Measurements from ENCODE around the gene AKAP10.
"Not testable (repeated sequence)": the region's sequence is repeated elsewhere in the genome, so short reads cannot be mapped to it uniquely, and the experiment has no call there.

The AKAP10 gene

GRCh38 chr17:19933221-19933620, 44.4 kb downstream of the AKAP10 start:
- DNase-seq (ENCODE audit: low read depth in 3 of 3): no peak

GRCh38 chr17:19928299-19928698, 49.3 kb downstream of the AKAP10 start:
- no peak for DNase-seq (ENCODE audit: low read depth in 3 of 3)

DNA sequence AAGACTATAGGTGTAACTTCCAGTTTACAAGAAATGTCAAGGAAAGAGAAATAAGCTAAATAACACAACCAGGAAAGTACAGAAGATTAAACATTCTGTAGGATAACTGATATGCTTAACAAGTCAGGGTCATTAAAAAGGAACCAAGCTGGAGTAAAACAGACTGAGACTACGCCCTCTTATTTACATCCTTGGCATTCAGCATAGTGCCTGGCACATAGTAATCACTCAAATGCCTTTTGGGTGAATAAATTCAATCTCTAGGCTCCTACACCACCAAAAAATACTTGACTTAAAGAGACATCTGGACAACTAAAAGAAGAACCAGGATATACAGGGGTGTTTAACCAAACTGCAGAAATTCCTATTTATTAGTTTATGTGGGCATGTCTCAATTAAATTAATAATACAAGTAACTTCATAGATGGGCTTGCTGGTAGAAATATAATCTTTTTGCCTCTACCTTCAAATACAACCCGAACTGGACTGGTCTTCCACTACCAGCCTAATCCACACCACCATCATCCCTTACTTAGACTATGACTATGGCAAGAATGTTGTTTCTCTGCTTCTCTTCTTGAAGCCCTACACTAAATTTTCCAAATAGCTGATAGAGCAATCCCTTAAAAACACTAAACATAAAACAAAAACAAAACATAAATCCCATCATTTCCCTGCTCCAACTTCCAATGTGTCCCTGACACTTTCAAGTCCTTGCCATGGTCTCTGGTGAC, 62.2 kb downstream of the AKAP10 start:
- DNase-seq (ENCODE audit: low read depth in 3 of 3): no peak

GRCh38 chr17:19911033-19911432, 66.6 kb downstream of the AKAP10 start:
- no peak for DNase-seq (ENCODE audit: low read depth in 3 of 3)

GRCh38 chr17:19909139-19909538, 68.5 kb downstream of the AKAP10 start:
- no peak for DNase-seq (ENCODE audit: low read depth in 3 of 3)

DNA sequence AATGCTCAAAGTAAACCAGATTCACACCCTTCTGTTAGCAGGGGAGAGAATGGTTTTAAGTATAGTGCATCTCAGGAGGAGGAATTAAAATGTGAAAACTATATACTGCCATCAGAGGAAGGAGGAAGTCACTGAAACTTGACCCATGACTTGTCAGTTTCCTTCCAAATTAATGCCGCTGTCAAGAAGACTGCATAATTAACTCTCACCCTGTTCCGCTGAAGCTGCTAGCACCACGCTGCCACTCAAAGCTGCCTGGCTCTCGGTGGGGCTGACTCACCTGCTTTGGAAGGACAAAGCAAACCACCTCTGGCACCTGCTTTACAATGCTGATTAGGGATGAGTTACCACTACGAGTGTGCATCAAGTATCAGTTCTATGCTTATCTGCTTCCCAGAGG, 72.1 kb downstream of the AKAP10 start:
- no peak for DNase-seq (ENCODE audit: low read depth in 3 of 3)

GRCh38 chr17:19904924-19905323, 72.7 kb downstream of the AKAP10 start:
- no peak for DNase-seq (ENCODE audit: low read depth in 3 of 3)

GRCh38 chr17:19904412-19904811, 73.2 kb downstream of the AKAP10 start:
- no peak for DNase-seq (ENCODE audit: low read depth in 3 of 3)

DNA sequence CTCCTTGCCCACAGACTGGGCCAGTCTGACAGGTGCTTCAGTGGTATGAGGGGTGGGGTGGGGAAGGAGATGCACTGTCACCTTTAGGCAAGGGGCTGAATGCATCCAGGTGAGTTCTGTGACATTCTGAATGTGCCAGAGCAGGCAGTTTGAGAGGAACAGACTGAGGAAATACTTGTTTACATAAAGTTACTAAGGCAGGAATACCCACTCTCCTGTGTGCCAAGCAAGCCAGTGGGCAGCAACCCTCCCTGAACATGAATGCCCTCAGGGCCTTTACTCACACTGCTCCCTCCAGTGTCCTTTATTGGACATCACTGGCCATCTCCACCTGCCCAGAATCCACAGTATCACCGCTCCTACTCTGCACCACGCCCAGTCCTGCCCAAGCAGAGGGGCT, 76.8 kb downstream of the AKAP10 start:
- no peak for DNase-seq (ENCODE audit: low read depth in 3 of 3)

GRCh38 chr17:19897903-19898302, 79.7 kb downstream of the AKAP10 start:
- no peak for DNase-seq (ENCODE audit: low read depth in 3 of 3)

DNA sequence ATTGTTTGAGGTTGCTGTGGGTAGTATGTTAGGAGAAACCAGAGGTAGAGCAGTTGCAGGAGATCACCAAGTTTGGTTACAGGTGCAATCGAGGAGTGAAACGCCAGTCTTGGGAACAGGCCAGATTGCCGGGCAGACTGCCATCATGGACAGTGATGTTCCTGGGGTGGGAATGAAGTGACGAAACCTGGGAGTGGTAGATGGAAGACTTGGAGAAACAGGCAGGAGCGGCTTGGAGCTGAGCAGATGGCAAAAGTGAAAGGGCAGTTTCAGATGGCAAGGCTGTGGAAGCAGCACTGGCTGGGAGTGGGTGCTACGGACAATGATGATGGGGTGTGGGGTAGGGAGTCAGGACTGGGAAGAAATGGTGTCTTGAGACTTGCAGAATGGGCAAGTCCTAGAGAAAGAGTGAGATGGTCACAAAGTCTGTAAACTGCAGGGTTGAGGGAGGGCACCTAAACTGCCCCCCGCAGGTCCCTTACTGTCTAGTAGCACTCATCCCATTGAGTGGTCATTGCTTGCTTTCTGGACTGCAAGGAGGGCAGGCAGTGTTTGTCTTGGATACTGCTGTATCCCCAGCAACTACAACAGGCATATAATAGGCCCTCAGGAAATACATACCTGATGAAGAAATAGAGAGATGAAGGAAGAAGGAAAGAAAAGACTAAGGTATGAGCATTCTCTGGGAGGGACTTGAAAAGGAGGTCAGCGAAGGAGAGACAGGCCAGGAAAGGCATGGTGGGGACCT, 80.4 kb downstream of the AKAP10 start:
- no peak for DNase-seq (ENCODE audit: low read depth in 3 of 3)

DNA sequence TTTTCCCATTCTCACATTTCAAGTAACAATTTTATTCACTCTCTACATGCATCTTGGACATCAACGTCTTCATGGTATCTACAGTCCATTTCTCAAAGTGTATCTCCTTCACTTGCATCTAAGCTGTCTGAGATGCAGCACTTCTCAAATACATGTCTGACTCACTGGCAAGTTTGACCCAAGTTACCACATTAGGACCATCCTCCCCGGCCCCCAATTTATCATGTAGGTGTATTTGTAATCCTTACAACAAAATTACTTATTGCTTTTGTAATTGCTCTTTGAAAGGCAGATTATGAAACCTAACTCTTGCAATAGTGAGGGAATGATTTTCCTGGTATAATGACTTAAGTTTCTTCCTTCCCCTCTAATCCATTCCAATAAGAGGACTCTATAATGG, 80.9 kb downstream of the AKAP10 start:
- no peak for DNase-seq (ENCODE audit: low read depth in 3 of 3)

DNA sequence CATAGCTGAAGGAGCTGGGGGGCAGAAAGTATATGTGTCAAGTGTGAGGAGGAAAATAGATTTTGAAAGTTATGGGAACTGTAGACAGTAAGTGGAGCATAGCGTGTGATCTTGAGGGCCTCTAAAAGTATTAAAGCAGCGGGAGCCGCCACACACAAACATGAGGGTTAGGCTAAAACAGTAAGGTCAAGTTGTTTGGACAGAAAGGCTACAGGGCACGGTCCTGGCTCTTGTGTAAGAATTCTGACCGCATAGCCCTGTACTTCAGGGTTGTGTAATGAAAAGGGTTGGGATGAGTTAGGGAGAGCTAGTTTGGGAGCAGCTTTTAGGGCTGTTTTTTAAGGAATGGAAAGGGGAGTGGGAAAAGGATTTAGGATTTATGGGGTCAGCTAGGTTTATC, 87.1 kb downstream of the AKAP10 start:
- not testable (repeated sequence) for DNase-seq (ENCODE audit: low read depth in 3 of 3)

DNA sequence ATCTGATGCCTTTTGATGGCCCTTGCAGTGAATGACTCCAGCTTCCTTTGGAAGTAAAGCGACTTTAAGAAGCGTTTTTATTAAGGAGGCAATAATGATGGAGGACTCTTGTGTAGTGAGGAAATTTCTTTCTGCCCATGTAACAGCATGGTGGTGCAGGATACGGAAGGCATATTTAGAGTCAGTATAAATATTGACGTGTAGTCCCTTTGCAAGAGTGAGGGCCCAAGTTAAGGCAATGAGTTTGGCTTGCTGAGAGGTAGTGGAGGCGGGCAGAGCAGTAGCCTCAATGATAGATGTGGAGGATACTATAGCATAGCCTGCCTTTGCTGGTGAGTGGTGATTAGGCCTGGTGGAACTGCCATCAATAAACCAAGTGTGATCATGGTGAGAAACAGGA, 87.6 kb downstream of the AKAP10 start:
- DNase-seq (ENCODE audit: low read depth in 3 of 3): not testable (repeated sequence)

- no peak for DNase-seq (ENCODE audit: low read depth in 3 of 3)
Observed at GRCh38 chr17:19886116-19886515, 91.5 kb downstream of the AKAP10 start.

GRCh38 chr17:19883537-19884215, 94.0 kb downstream of the AKAP10 start:
- DNase-seq (ENCODE audit: low read depth in 3 of 3): no peak

DNA sequence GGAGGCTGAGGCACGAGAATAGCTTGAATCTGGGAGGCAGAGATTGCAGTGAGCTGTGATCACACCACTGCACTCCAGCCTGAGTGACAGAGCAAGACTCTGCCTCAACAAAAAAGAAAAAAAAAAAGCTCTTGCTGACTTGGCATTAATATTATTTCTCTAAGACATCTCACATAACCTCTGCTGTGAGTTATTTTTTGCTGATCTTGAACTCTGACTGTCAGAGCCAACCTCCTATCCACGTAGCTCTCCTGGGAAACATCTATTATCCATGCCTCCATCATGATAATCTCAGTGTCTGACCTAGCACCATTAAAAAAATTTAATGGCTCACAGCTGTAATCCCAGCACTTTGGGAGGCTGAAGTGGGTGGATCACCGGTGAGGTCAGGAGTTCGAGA, 97.2 kb downstream of the AKAP10 start:
- no peak for DNase-seq (ENCODE audit: low read depth in 3 of 3)

DNA sequence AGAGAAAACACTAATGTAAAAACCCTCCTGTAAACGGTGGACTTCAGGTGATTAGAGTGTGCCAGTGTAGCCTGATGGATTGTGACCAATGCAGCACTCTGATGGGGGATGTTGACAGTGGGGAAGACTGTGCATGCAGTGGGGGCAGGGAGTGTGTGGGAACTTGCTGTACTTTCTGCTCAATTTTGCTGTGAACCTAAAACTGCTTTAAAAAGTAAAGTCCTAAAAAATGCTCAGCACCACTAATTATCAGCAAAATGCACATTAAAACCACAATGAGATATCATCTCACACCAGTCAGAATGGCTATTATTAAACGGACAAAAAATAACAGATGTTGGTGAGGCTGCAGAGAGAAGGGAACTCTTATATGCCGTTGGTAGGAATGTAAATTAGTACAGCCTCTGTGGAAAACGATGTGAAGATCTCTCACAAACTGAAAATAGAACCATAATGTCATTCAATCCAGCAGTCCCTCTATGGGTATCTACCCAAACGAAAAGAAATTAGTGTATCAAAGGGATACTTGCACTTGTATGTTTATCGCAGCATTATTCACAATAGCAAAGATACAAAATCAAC, 100.2 kb downstream of the AKAP10 start:
- no peak for DNase-seq (ENCODE audit: low read depth in 3 of 3)

DNA sequence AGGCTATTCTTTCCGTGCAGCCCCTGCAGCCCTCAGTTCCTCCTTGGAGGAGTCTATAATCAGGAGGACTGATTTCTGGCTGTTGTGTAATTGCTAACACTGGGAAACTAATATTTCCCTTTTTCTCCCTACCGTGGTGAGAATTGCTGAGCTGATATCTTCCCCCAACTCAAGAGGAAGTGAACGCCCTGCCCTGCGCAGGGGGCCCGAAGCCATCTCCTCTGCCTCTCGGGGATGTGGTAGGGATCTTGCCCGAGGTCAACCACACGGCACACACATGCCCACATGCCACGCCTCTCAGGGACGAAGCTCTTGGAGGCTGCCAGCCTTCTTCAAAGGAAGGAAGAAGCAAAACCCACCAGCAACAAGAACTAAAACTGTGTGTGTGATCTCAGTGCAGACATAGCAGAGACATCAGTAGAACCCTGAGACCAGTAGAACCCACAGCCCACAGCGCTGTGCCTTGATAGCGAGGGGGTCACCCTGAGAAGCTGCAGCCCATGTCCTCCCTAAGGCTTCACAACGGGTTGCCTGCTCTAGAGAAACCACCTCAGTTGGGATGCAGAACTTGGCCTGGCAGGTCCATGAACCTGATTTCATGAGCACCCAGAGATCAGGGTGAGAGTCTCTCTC, 101.0 kb downstream of the AKAP10 start:
- peak in 1 of 3 donors; percentile 1 for DNase-seq (ENCODE audit: low read depth in 3 of 3)

GRCh38 chr17:19874256-19874655, 103.4 kb downstream of the AKAP10 start:
- DNase-seq (ENCODE audit: low read depth in 3 of 3): no peak

DNA sequence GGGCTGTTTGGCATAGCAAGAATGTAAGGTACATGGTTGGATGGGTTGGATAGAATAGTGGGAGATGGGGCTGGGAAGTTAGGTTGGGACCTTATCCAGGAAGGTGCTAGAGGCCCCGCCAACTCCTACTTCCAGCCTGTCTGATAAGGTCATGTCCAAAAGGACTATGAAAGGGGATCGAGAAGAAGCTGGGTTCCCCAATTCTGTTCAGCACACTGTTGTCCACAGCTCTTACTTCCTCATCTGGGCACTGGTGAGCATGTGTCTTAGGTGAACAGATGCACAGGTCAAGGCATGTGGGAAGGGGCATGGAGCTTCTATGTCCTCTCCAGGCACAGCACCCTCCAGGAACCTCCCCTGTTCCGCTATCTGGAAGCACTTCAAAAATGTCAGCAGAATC, 104.3 kb downstream of the AKAP10 start:
- DNase-seq (ENCODE audit: low read depth in 3 of 3): no peak

DNA sequence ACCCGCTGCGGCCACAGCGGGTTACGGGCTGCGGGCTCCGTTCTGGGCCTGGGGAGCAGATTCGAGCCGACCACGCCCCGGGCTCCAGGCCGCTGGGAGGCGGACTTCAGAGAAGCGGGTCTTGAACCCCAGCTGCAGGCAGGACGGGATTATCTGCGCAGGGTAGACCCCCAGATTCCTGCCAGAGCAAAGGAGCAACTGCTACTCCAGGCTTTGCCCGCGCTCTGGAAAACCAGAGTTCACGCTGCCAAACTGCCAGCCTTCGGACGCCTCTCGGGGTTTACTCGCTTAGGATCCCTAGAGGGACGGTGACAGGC, 109.6 kb downstream of the AKAP10 start:
- DNase-seq (ENCODE audit: low read depth in 3 of 3): no peak
